A549 treated with dexamethasone at 1 μM for 4 hours (cell line): Measurements from ENCODE around the gene SLFN11. TPM values are rescaled to one million over a fixed set of nuclear protein-coding genes. Genes with fewer than 3 reads are reported as not detected.

ENCODE experiments used
- total RNA-seq: library from RNA; stranded (reverse); fragments of 200-300 nt; extraction: Qiagen RNA extraction; gene quantifications from 5 replicates; pipeline ENCODE4 v1.2.3, GENCODE V29; 2022

SLFN11 gene, protein sequence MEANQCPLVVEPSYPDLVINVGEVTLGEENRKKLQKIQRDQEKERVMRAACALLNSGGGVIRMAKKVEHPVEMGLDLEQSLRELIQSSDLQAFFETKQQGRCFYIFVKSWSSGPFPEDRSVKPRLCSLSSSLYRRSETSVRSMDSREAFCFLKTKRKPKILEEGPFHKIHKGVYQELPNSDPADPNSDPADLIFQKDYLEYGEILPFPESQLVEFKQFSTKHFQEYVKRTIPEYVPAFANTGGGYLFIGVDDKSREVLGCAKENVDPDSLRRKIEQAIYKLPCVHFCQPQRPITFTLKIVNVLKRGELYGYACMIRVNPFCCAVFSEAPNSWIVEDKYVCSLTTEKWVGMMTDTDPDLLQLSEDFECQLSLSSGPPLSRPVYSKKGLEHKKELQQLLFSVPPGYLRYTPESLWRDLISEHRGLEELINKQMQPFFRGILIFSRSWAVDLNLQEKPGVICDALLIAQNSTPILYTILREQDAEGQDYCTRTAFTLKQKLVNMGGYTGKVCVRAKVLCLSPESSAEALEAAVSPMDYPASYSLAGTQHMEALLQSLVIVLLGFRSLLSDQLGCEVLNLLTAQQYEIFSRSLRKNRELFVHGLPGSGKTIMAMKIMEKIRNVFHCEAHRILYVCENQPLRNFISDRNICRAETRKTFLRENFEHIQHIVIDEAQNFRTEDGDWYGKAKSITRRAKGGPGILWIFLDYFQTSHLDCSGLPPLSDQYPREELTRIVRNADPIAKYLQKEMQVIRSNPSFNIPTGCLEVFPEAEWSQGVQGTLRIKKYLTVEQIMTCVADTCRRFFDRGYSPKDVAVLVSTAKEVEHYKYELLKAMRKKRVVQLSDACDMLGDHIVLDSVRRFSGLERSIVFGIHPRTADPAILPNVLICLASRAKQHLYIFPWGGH
- 4.0 to 6.8 TPM (median 5.9 TPM) in 5 replicates for total RNA-seq

DNA sequence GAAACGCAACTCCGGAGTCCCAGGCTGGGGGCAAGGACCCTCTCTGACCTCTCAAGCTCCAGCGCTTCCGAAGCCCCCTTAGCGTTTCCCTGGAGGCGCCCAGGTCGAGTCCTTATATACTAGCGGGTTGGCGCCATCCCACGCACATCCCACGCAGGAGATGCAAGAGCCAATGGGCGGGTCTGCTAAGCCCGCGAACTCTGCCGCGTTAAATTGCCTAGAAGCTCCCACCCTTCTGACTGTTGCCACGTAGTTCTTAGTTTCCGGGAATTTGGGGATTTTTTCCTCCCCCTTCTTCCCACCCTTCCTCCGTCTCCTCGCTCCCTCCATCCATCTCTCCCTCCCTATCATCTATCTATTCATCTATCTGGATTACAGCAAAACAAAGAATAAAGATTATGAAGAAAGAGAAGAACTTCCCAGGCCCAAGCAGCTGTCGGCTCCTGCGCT lies at the start of gene SLFN11:
Gene SLFN11, minus strand, starts transcription at position 88 of the 450 bp plus-strand sequence. CDS start 9,814 bp downstream, outside the sequence.

Other genes with a start within 250 kb of the SLFN11 start
- gene NLE1, start 231.3 kb downstream of the SLFN11 start, total RNA-seq: 26.2 to 33.3 TPM (median 31.4 TPM) in 5 replicates
- not detected in 5 replicates for gene UNC45B, start 225.8 kb downstream of the SLFN11 start, total RNA-seq
- not detected in 5 replicates for gene SLC35G3, start 179.2 kb downstream of the SLFN11 start, total RNA-seq
- gene SLFN5, start 130.5 kb downstream of the SLFN11 start, total RNA-seq: 2.2 to 4.4 TPM (median 3.0 TPM) in 5 replicates
- gene SLFN12, start 58.9 kb upstream of the SLFN11 start, total RNA-seq: 0.06 TPM in 1 of 5 replicates, not detected in the others
- 2.5 to 4.3 TPM (median 3.7 TPM) in 5 replicates for gene SLFN13, start 75.1 kb upstream of the SLFN11 start, total RNA-seq
- gene SLFN12L, start 164.1 kb upstream of the SLFN11 start, total RNA-seq: not detected in 5 replicates
- gene SLFN14, start 187.2 kb upstream of the SLFN11 start, total RNA-seq: not detected in 5 replicates
- 7.8 to 9.9 TPM (median 8.7 TPM) in 5 replicates for gene PEX12, start 204.9 kb upstream of the SLFN11 start, total RNA-seq
- 128 to 168 TPM (median 154 TPM) in 5 replicates for gene AP2B1, start 213.7 kb upstream of the SLFN11 start, total RNA-seq